K562 (cell line): ENCODE data around the gene NR2F2. TPM values are rescaled to one million over a fixed set of nuclear protein-coding genes. Genes with fewer than 3 reads are reported as not detected.
A peak's percentile ranks its signal among the peaks of the same experiment; 100 is the strongest.

Experiments
- ARID4B ChIP-seq: sonication (generic); formaldehyde crosslinking; IDR thresholded peaks from 2 replicates; pipeline ENCODE4 v1.8.0; 2022; ENCODE audit warnings: mild to moderate bottlenecking, missing genetic modification reagents
- ATF1 ChIP-seq, 2 experiments: fragments of 450-650 bp in 1 of 2; IDR thresholded peaks; 2 replicates each; pipeline ENCODE4 v1.6.1; 2016; ENCODE audit warnings: missing compliant biosample characterization in 1 of 2, missing genetic modification characterization in 1 of 2
- ATF7 ChIP-seq: fragments of 450-650 bp; IDR thresholded peaks from 2 replicates; pipeline ENCODE4 v1.7.1; 2014; ENCODE audit warnings: mild to moderate bottlenecking, moderate library complexity
- BRF2 ChIP-seq: IDR thresholded peaks from 3 replicates; pipeline ENCODE4 v1.6.1; 2011; ENCODE audit warnings: borderline replicate concordance, mild to moderate bottlenecking; ENCODE audit not compliant: insufficient read length, insufficient read depth
- CXXC5 ChIP-seq: fragments of 250-450 bp; sonication (Bioruptor Pico); IDR thresholded peaks from 2 replicates; pipeline ENCODE4 v1.8.0; 2022; ENCODE audit warnings: inconsistent platforms, mild to moderate bottlenecking, moderate library complexity
- ERF ChIP-seq: fragments of 450-650 bp; formaldehyde crosslinking; IDR thresholded peaks from 2 replicates; pipeline ENCODE4 v1.4.0; 2020; ENCODE audit warnings: mild to moderate bottlenecking, mixed read lengths
- ETV1 ChIP-seq: fragments of 450-650 bp; conservative IDR thresholded peaks from 2 replicates; pipeline ENCODE4 v1.6.1; 2016; ENCODE audit warnings: missing genetic modification characterization, control low read depth, low read depth, missing compliant biosample characterization
- HDAC3 ChIP-seq: fragments of 450-650 bp; IDR thresholded peaks from 2 replicates; pipeline ENCODE4 v1.6.1; 2018; ENCODE audit warnings: borderline replicate concordance, mild to moderate bottlenecking, moderate library complexity; ENCODE audit not compliant: partially characterized antibody
- KDM2B ChIP-seq: fragments of 250-450 bp; sonication (Bioruptor Pico); IDR thresholded peaks from 2 replicates; pipeline ENCODE4 v1.8.0; 2021; ENCODE audit warnings: mild to moderate bottlenecking, moderate library complexity
- SETDB1 ChIP-seq: IDR thresholded peaks from one replicate; pipeline ENCODE4 v1.6.1; 2012; ENCODE audit warnings: low read length, control low read depth, inconsistent platforms
- SRSF7 ChIP-seq: fragments of 200-400 bp; formaldehyde crosslinking; optimal IDR thresholded peaks from 2 replicates; pipeline ENCODE3; 2017; ENCODE audit warnings: mild to moderate bottlenecking, low read depth, low read length
- TEAD1 ChIP-seq, 2 experiments: fragments of 450-650 bp in 1 of 2; sonication (generic) in 1 of 2; formaldehyde crosslinking; IDR thresholded peaks; 2 replicates each; pipeline versions ENCODE4 v1.4.0 to v1.8.0; 2020 to 2022; ENCODE audit warnings: mild to moderate bottlenecking in 2 of 2, missing genetic modification reagents in 1 of 2
- ZFP30 ChIP-seq: fragments of 250-450 bp; sonication (Bioruptor Pico); IDR thresholded peaks from 2 replicates; pipeline ENCODE4 v1.8.0; 2022; ENCODE audit warnings: moderate library complexity, mild to moderate bottlenecking, inconsistent platforms, borderline replicate concordance
- polyA plus RNA-seq, 8 experiments: library from polyadenylated mRNA; depleted of rRNA in 4 of 8; stranded (reverse) in 5 of 8; unstranded in 3 of 8; fragments of >200 nt; fragmentation: Nextera tagmentation in 2 of 8; fragmentation: Illumina TruSeq in 1 of 8; extraction: Ambion mirVana in 2 of 8; extraction: Trizol in 1 of 8; gene quantifications; 2 replicates each; pipeline versions ENCODE4 v1.2.1 to v1.2.3, GENCODE V29; 2011 to 2014; ENCODE audit warnings: inconsistent platforms in 1 of 8, missing spikeins in 1 of 8
- total RNA-seq, 7 experiments: library from RNA; depleted of rRNA in 6 of 7; stranded (reverse); fragments of >200 nt in 6 of 7; fragmentation: Illumina TruSeq in 2 of 7; extraction: Trizol in 2 of 7; gene quantifications; 2 replicates each; pipeline versions ENCODE4 v1.2.1 to v1.2.3, GENCODE V29; 2011 to 2021; ENCODE audit warnings: low replicate concordance in 1 of 7
- TF ChIP-seq, protein P1 (sequence below): fragments of 250-450 bp; sonication (Bioruptor Pico); IDR thresholded peaks from 2 replicates; pipeline ENCODE4 v1.5.0; 2021
- TF ChIP-seq, protein P2 (sequence below): fragments of 250-450 bp; sonication (Bioruptor Pico); IDR thresholded peaks from 2 replicates; pipeline ENCODE4 v1.4.0; 2020

NR2F2 gene
- total and polyA plus RNA-seq, 9 of the 15 experiments (the other 6 are each of a cell fraction or from before 2014, with no cell fraction given) = 6.0 to 51.8 (median 11.1) TPM

- TF ChIP-seq SRSF7 (no peak), ETV1 (tag) (peak; percentile 78), SETDB1 (no peak), HDAC3 (no peak), ARID4B (peak; percentile 38; the same call in 1 of the 2 replicates), BRF2 (no peak), ZFP30 (CRISPR knock-in tag) (no peak), CXXC5 (peak; percentile 87), ATF7 (no peak), TEAD1 (CRISPR knock-in tag; IDR thresholded peaks at IDR 0.05) (peak in 1 of 2 experiments; percentile 36; a peak in 1 of 4 replicates), ATF1 (CRISPR knock-in tag; IDR thresholded peaks at IDR 0.05) (no peak), ATF1 (tag; IDR thresholded peaks at IDR 0.05) (0 out of 2 replicates have a peak, but pooled peaks have one; percentile 9), ERF (CRISPR knock-in tag) (no peak), KDM2B (CRISPR knock-in tag) (no peak)
- TF ChIP-seq, protein P1, sequence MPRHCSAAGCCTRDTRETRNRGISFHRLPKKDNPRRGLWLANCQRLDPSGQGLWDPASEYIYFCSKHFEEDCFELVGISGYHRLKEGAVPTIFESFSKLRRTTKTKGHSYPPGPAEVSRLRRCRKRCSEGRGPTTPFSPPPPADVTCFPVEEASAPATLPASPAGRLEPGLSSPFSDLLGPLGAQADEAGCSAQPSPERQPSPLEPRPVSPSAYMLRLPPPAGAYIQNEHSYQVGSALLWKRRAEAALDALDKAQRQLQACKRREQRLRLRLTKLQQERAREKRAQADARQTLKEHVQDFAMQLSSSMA = no peak
- TF ChIP-seq, protein P2, sequence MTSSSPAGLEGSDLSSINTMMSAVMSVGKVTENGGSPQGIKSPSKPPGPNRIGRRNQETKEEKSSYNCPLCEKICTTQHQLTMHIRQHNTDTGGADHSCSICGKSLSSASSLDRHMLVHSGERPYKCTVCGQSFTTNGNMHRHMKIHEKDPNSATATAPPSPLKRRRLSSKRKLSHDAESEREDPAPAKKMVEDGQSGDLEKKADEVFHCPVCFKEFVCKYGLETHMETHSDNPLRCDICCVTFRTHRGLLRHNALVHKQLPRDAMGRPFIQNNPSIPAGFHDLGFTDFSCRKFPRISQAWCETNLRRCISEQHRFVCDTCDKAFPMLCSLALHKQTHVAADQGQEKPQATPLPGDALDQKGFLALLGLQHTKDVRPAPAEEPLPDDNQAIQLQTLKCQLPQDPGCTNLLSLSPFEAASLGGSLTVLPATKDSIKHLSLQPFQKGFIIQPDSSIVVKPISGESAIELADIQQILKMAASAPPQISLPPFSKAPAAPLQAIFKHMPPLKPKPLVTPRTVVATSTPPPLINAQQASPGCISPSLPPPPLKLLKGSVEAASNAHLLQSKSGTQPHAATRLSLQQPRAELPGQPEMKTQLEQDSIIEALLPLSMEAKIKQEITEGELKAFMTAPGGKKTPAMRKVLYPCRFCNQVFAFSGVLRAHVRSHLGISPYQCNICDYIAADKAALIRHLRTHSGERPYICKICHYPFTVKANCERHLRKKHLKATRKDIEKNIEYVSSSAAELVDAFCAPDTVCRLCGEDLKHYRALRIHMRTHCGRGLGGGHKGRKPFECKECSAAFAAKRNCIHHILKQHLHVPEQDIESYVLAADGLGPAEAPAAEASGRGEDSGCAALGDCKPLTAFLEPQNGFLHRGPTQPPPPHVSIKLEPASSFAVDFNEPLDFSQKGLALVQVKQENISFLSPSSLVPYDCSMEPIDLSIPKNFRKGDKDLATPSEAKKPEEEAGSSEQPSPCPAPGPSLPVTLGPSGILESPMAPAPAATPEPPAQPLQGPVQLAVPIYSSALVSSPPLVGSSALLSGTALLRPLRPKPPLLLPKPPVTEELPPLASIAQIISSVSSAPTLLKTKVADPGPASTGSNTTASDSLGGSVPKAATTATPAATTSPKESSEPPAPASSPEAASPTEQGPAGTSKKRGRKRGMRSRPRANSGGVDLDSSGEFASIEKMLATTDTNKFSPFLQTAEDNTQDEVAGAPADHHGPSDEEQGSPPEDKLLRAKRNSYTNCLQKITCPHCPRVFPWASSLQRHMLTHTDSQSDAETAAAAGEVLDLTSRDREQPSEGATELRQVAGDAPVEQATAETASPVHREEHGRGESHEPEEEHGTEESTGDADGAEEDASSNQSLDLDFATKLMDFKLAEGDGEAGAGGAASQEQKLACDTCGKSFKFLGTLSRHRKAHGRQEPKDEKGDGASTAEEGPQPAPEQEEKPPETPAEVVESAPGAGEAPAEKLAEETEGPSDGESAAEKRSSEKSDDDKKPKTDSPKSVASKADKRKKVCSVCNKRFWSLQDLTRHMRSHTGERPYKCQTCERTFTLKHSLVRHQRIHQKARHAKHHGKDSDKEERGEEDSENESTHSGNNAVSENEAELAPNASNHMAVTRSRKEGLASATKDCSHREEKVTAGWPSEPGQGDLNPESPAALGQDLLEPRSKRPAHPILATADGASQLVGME (CRISPR knock-in tag) = no peak
Observed at GRCh38 chr15:96331945-96332636, 1.6 kb downstream of the NR2F2 start (continued).
